H9 (cell line): ENCODE measurements around the gene ACAP3. TPM values are rescaled to one million over a fixed set of nuclear protein-coding genes. Genes with fewer than 3 reads are reported as not detected.
"Not testable (repeated sequence)": the region's sequence is repeated elsewhere in the genome, so short reads cannot be mapped to it uniquely, and the experiment has no call there.

Experiments
- DNase-seq: peaks from one replicate; pipeline ENCODE4 v3.0.0-alpha.2; 2017
- H2AFZ ChIP-seq: one replicate; pipeline ENCODE4 v1.6.1; 2013; ENCODE audit warnings: mild to moderate bottlenecking, low read length, control low read depth, moderate library complexity
- H2AK5ac ChIP-seq: 2 replicates; pipeline ENCODE4 v1.6.1; 2013; ENCODE audit warnings: low read length, control low read depth, mixed read lengths; ENCODE audit not compliant: insufficient read length
- H2BK120ac ChIP-seq: one replicate; pipeline ENCODE4 v1.6.1; 2013; ENCODE audit warnings: low read depth, mild to moderate bottlenecking, low read length, control low read depth, inconsistent platforms; ENCODE audit not compliant: poor library complexity, severe bottlenecking
- H2BK12ac ChIP-seq: 2 replicates; pipeline ENCODE4 v1.6.1; 2013; ENCODE audit warnings: low read length, control low read depth, mixed read lengths, low read depth; ENCODE audit not compliant: insufficient read length
- H2BK15ac ChIP-seq: 2 replicates; pipeline ENCODE4 v1.6.1; 2013; ENCODE audit warnings: low read depth, low read length, control low read depth
- H2BK20ac ChIP-seq: one replicate; pipeline ENCODE4 v1.6.1; 2013; ENCODE audit warnings: low read depth, mild to moderate bottlenecking, low read length, control low read depth, inconsistent platforms; ENCODE audit not compliant: poor library complexity, severe bottlenecking
- H2BK5ac ChIP-seq: 2 replicates; pipeline ENCODE4 v1.6.1; 2013; ENCODE audit warnings: low read length, control low read depth, mixed read lengths; ENCODE audit not compliant: insufficient read length
- H3K14ac ChIP-seq: 2 replicates; pipeline ENCODE4 v1.6.1; 2013; ENCODE audit warnings: low read length, control low read depth; ENCODE audit not compliant: insufficient read depth
- H3K18ac ChIP-seq: 2 replicates; pipeline ENCODE4 v1.6.1; 2013; ENCODE audit warnings: low read depth, mild to moderate bottlenecking, mixed read lengths, low read length, control low read depth; ENCODE audit not compliant: insufficient read length
- H3K23ac ChIP-seq: 2 replicates; pipeline ENCODE4 v1.6.1; 2013; ENCODE audit warnings: low read length, control low read depth, mixed read lengths, low read depth; ENCODE audit not compliant: insufficient read length
- H3K23me2 ChIP-seq: 2 replicates; pipeline ENCODE4 v1.6.1; 2013; ENCODE audit warnings: low read depth, mild to moderate bottlenecking, mixed read lengths, low read length, control low read depth; ENCODE audit not compliant: insufficient read length, poor library complexity, severe bottlenecking
- H3K27ac ChIP-seq: 2 replicates; pipeline ENCODE4 v1.5.1; 2013; ENCODE audit warnings: low read length, control low read depth, mixed read lengths, low read depth; ENCODE audit not compliant: insufficient read length
- H3K27me3 ChIP-seq: 2 replicates; pipeline ENCODE4 v1.6.1; 2013; ENCODE audit warnings: low read length, control low read depth, inconsistent platforms; ENCODE audit not compliant: insufficient read depth
- H3K4ac ChIP-seq: 2 replicates; pipeline ENCODE4 v1.6.1; 2013; ENCODE audit warnings: low read depth, mild to moderate bottlenecking, control low read depth, inconsistent platforms, low read length, moderate library complexity
- H3K4me1 ChIP-seq: 2 replicates; pipeline ENCODE4 v1.6.1; 2013; ENCODE audit warnings: low read length, control low read depth, inconsistent platforms; ENCODE audit not compliant: insufficient read depth
- H3K4me2 ChIP-seq: 2 replicates; pipeline ENCODE4 v1.6.1; 2013; ENCODE audit warnings: low read length, control low read depth, mixed read lengths; ENCODE audit not compliant: insufficient read length, insufficient read depth
- H3K56ac ChIP-seq: 2 replicates; pipeline ENCODE4 v1.6.1; 2013; ENCODE audit warnings: low read depth, mild to moderate bottlenecking, mixed read lengths, low read length, control low read depth; ENCODE audit not compliant: insufficient read length
- H3K79me1 ChIP-seq: 2 replicates; pipeline ENCODE4 v1.6.1; 2013; ENCODE audit warnings: low read depth, mild to moderate bottlenecking, moderate library complexity, low read length, control low read depth, inconsistent platforms; ENCODE audit not compliant: insufficient read depth, poor library complexity, severe bottlenecking
- H3K79me2 ChIP-seq: 2 replicates; pipeline ENCODE4 v1.6.1; 2013; ENCODE audit warnings: low read length, control low read depth, inconsistent platforms; ENCODE audit not compliant: insufficient read depth
- H3K9ac ChIP-seq: 2 replicates; pipeline ENCODE4 v1.6.1; 2013; ENCODE audit warnings: low read length, control low read depth, mixed read lengths; ENCODE audit not compliant: insufficient read length; ENCODE audit errors: extremely low read depth
- H3K9me3 ChIP-seq: one replicate; pipeline ENCODE4 v1.6.1; 2013; ENCODE audit warnings: low read depth, low read length, inconsistent platforms; ENCODE audit not compliant: control insufficient read depth
- H3T11ph ChIP-seq: one replicate; pipeline ENCODE4 v1.6.1; 2013; ENCODE audit warnings: mild to moderate bottlenecking, low read length, control low read depth, inconsistent platforms
- H4K20me1 ChIP-seq: one replicate; pipeline ENCODE4 v1.6.1; 2013; ENCODE audit not compliant: control insufficient read depth, insufficient read length, insufficient read depth
- H4K5ac ChIP-seq: 2 replicates; pipeline ENCODE4 v1.6.1; 2013; ENCODE audit warnings: low read depth, mild to moderate bottlenecking, mixed read lengths, low read length, control low read depth; ENCODE audit not compliant: insufficient read length
- H4K8ac ChIP-seq: replicated peaks from 2 replicates; pipeline ENCODE4 v1.6.1; 2013; ENCODE audit warnings: low read length, control low read depth, mixed read lengths, low read depth; ENCODE audit not compliant: insufficient read length
- H4K91ac ChIP-seq: 2 replicates; pipeline ENCODE4 v1.6.1; 2013; ENCODE audit warnings: low read depth, mild to moderate bottlenecking, moderate library complexity, mixed read lengths, low read length, control low read depth; ENCODE audit not compliant: insufficient read length
- H3K27ac Mint-ChIP-seq, 3 experiments: 2 replicates in 2 of 3; 3 replicates in 1 of 3; pipeline ENCODE4 v1.8.0; 2020 to 2021; ENCODE audit warnings: mixed read lengths in 3 of 3, mild to moderate bottlenecking in 1 of 3, moderate library complexity in 1 of 3
- H3K27me3 Mint-ChIP-seq: 2 replicates; pipeline ENCODE4 v1.8.0; 2021; ENCODE audit warnings: low read depth, mild to moderate bottlenecking, moderate library complexity, mixed read lengths
- H3K36me3 Mint-ChIP-seq, 3 experiments: 2 replicates in 2 of 3; 3 replicates in 1 of 3; pipeline ENCODE4 v1.8.0; 2020 to 2021; ENCODE audit warnings: low read depth in 3 of 3, mixed read lengths in 3 of 3; ENCODE audit not compliant: insufficient read depth in 1 of 3
- H3K4me1 Mint-ChIP-seq, 2 experiments: 2 replicates each; pipeline ENCODE4 v1.8.0; 2020; ENCODE audit warnings: mixed read lengths in 2 of 2
- H3K4me3 Mint-ChIP-seq, 2 experiments: 2 replicates in 1 of 2; 3 replicates in 1 of 2; pipeline ENCODE4 v1.8.0; 2020 to 2021; ENCODE audit warnings: mild to moderate bottlenecking in 2 of 2, mixed read lengths in 2 of 2, moderate library complexity in 1 of 2
- H3K9me3 Mint-ChIP-seq, 2 experiments: 2 replicates in 1 of 2; 3 replicates in 1 of 2; pipeline ENCODE4 v1.8.0; 2020; ENCODE audit warnings: mild to moderate bottlenecking in 2 of 2, mixed read lengths in 2 of 2, moderate library complexity in 1 of 2
- CTCF ChIP-seq: fragments of 200-600 bp; sonication (generic); conservative IDR thresholded peaks from 3 replicates; pipeline ENCODE4 v1.8.0; 2021; ENCODE audit warnings: antibody characterized with exemption, mild to moderate bottlenecking
- WGBS: extraction: QIAGEN DNeasy Blood & Tissue Kit; methylation state at CpG from one replicate; pipeline ENCODE4 v1.1.7; 2013; ENCODE audit warnings: missing lambda C conversion rate, low lambda C conversion rate, mixed read lengths; ENCODE audit not compliant: insufficient read length; ENCODE audit errors: extremely low coverage; 5-methylcytosine and 5-hydroxymethylcytosine counted together
- total RNA-seq: library from RNA; stranded (reverse); gene quantifications from 2 replicates; pipeline ENCODE4 v1.2.1, GENCODE V29; 2021

Gene ACAP3
- total RNA-seq, 1 experiment from 2014 or later = 41.4 TPM

DNA sequence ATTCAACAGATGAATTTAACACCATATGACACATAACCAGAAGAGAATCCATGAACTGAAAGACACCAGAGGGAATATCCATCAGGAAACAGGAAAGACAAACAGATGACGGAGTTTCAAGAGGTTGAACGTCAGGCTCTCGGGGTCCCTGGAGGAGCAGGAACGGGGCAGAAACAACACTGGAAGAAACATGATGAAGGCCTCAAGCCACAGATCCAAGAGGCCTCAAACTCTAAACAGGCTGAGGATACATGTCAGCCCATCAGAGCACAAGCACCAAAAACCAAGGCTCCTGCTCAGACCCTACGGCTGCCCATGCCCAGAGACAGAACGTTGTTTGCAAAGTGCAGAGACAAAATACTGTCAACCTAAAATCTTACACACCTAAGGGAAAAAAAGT lies 9.7 kb upstream of the ACAP3 start:
- Histone ChIP-seq H3K9me3 (no peaks in the 10 kb centered on the region), H3K56ac (no peak overlapping the region), H3T11ph (no peak overlapping the region), H3K23me2 (no peaks in the 10 kb centered on the region), H3K4me2 (no peak overlapping the region), H3K18ac (no peak overlapping the region), H2BK20ac (no peak overlapping the region), H3K23ac (no peak overlapping the region), H2BK5ac (no peak overlapping the region), H4K8ac (no peak overlapping the region), H3K79me1 (peaks cover 8% of the 10 kb centered on the region), H4K20me1 (peaks cover 5% of the 10 kb centered on the region), H2BK12ac (no peak overlapping the region), H3K79me2 (peaks cover 5% of the 10 kb centered on the region; the same call in 1 of the 2 replicates), H3K27ac (no peak overlapping the region), H2AFZ (no peak overlapping the region), H3K9ac (no peak overlapping the region), H4K5ac (no peak overlapping the region), H3K4me1 (no peaks in the 10 kb centered on the region; the same call in 1 of the 2 replicates), H3K14ac (no peak overlapping the region), H2BK15ac (no peak overlapping the region), H3K4ac (no peak overlapping the region), H4K91ac (no peak overlapping the region), H2BK120ac (no peak overlapping the region), H2AK5ac (no peak overlapping the region), H3K27me3 (no peaks in the 10 kb centered on the region)
- Mint-ChIP-seq H3K36me3 (peaks cover 18 to 66% (median 59%) of the 10 kb centered on the region in 3 experiments), H3K9me3 (no peaks in the 10 kb centered on the region), H3K4me3 (no peak overlapping the region), H3K27ac (peak overlapping the region in 1 of 3 experiments; percentile 22; a peak in 1 of 7 replicates), H3K27me3 (no peaks in the 10 kb centered on the region), H3K4me1 (peaks cover 8 to 20% of the 10 kb centered on the region in 2 experiments)
- no peak for DNase-seq
- WGBS = no CpG with 5 or more reads among the region's 6 CpGs
- no peak for TF ChIP-seq CTCF

DNA sequence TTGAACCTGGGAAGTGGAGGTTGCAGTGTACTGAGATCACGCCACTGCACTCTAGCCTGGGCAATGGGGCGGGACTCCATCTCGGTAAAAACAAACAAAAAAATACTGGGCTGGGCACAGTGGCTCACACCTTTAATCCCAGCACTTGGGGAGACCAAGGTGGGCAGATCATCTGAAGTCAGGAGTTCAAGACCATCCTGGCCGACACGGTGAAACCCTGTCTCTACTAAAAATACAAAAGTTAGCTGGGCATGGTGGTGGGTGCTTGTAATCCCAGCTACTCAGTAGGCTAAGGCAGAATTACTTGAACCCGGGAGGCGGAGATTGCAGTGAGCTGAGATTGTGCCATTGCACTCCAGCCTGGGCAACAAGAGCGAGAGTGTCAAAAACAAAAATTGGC lies 8.5 kb upstream of the ACAP3 start:
- peaks cover 8 to 16% of the 10 kb centered on the region in 2 experiments for H3K4me1 Mint-ChIP-seq
- peaks cover 18 to 66% (median 61%) of the 10 kb centered on the region in 3 experiments for H3K36me3 Mint-ChIP-seq
- H3K9me3 Mint-ChIP-seq, H3K27ac ChIP-seq, H2BK15ac ChIP-seq, H4K8ac ChIP-seq, H2BK5ac ChIP-seq, H3K18ac ChIP-seq, H4K5ac ChIP-seq, H3K9me3 ChIP-seq, H4K20me1 ChIP-seq, H3K4me1 ChIP-seq, H3K9ac ChIP-seq, H3K14ac ChIP-seq, H4K91ac ChIP-seq, H3K23me2 ChIP-seq, H3K27me3 Mint-ChIP-seq, H3K79me1 ChIP-seq, H2AFZ ChIP-seq, H2BK20ac ChIP-seq, H3K27me3 ChIP-seq, H3K4me2 ChIP-seq, H3K79me2 ChIP-seq, H2BK120ac ChIP-seq, H3T11ph ChIP-seq, H3K4ac ChIP-seq, H3K56ac ChIP-seq, DNase-seq, H3K23ac ChIP-seq, H2BK12ac ChIP-seq, H2AK5ac ChIP-seq: not testable (repeated sequence)
- WGBS = no CpG with 5 or more reads among the region's 8 CpGs
- peak overlapping the region in 1 of 3 experiments; percentile 77; a peak in 1 of 7 replicates for H3K27ac Mint-ChIP-seq
- H3K4me3 Mint-ChIP-seq = 0 out of 5 replicates have a peak overlapping the region, but pooled peaks of 1 of the 2 experiments have one; percentile 5
